GM21367 (cell line): Measurements from ENCODE around the gene KCP.
"Not testable (repeated sequence)": the region's sequence is repeated elsewhere in the genome, so short reads cannot be mapped to it uniquely, and the experiment has no call there.

ENCODE experiments used
- ATAC-seq: cut with Tn5 transposase; IDR thresholded peaks from one replicate; pipeline ENCODE4 v1.9.1; 2021; ENCODE audit not compliant: unreplicated experiment

KCP gene

GRCh38 chr7:128922496-128923410, 12.2 kb upstream of the KCP start:
- ATAC-seq: no peak

- ATAC-seq: no peak
These were observed 11.4 kb upstream of the KCP start for GRCh38 chr7:128921866-128922440.

- no peak for ATAC-seq
These were observed 10.5 kb upstream of the KCP start for GRCh38 chr7:128920913-128921582.

- no peak for ATAC-seq
These were observed 9.6 kb upstream of the KCP start for GRCh38 chr7:128919881-128920799.

GRCh38 chr7:128919241-128919640, 8.7 kb upstream of the KCP start:
- no peak for ATAC-seq

- ATAC-seq: no peak
These were observed 7.6 kb upstream of the KCP start for GRCh38 chr7:128918016-128918665.

- ATAC-seq: no peak
These were observed 6.6 kb upstream of the KCP start for GRCh38 chr7:128917122-128917521.

- ATAC-seq: no peak
These were observed 6.1 kb upstream of the KCP start for GRCh38 chr7:128916643-128916915.

- ATAC-seq: no peak
These were observed 5.5 kb upstream of the KCP start for GRCh38 chr7:128915841-128916642.

GRCh38 chr7:128915271-128915819, 4.8 kb upstream of the KCP start:
- no peak for ATAC-seq

GRCh38 chr7:128914566-128915151, 4.2 kb upstream of the KCP start:
- no peak for ATAC-seq

- no peak for ATAC-seq
These were observed 3.5 kb upstream of the KCP start for GRCh38 chr7:128913870-128914565.

GRCh38 chr7:128912709-128913495, 2.4 kb upstream of the KCP start:
- not testable (repeated sequence) for ATAC-seq

- no peak for ATAC-seq
These were observed 1.8 kb upstream of the KCP start for GRCh38 chr7:128912281-128912680.

GRCh38 chr7:128911423-128912031, 1.0 kb upstream of the KCP start:
- no peak for ATAC-seq

- no peak for ATAC-seq
These were observed 612 bp downstream of the KCP start for GRCh38 chr7:128909625-128910568.
